Adrenal gland (tissue), 5 donors: Measurements from ENCODE around the gene WIPF3.

Experiments
- CTCF ChIP-seq, 6 experiments: fragments of 450-650 bp in 4 of 6; fragments of 200-600 bp in 2 of 6; sonication (generic) in 1 of 6; IDR thresholded peaks; 1 replicate in 5 of 6; 2 replicates in 1 of 6; pipeline versions ENCODE4 v1.5.1 to v1.8.0; 2016 to 2021; ENCODE audit warnings: antibody characterized with exemption in 6 of 6, mild to moderate bottlenecking in 2 of 6, moderate library complexity in 1 of 6
- POLR2A ChIP-seq, 2 donors: fragments of 450-650 bp; IDR thresholded peaks; one replicate each; pipeline ENCODE4 v1.6.1; 2017; ENCODE audit warnings: antibody characterized with exemption in 2 of 2, mild to moderate bottlenecking in 2 of 2, moderate library complexity in 1 of 2
- donor health status: DM: no; HTN: no; CAD: no.

- no peak for TF ChIP-seq CTCF (IDR thresholded peaks at IDR 0.05)
- TF ChIP-seq POLR2A (IDR thresholded peaks at IDR 0.05) = no peak
Observed at GRCh38 chr7:29793507-29793906, 12.8 kb upstream of the WIPF3 start.
